Sciatic nerve (tissue), 2 donors: ENCODE data around the gene KLHL22. TPM values are rescaled to one million over a fixed set of nuclear protein-coding genes. Genes with fewer than 3 reads are reported as not detected.

Source experiments
- ATAC-seq: fragments of 200-7000 bp; cut with Tn5 transposase; one replicate; pipeline ENCODE4 v1.9.1; 2020; ENCODE audit warnings: mild to moderate bottlenecking, moderate library complexity
- DNase-seq: peaks from one replicate; pipeline ENCODE4 v3.0.0-alpha.2; 2020; ENCODE audit warnings: low spot score
- intact Hi-C: fragments of 100-400 bp; cut with DNase I; formaldehyde crosslinking; loops from one replicate; pipeline ENCODE4 v1.14.2; 2022
- total RNA-seq: library from RNA; stranded (reverse); fragmentation: NEBNext Ultra II Directional; extraction: Animal tissue kit (Norgen Biotek cat#: 25700); gene quantifications from one replicate; pipeline ENCODE4 v1.2.1, GENCODE V29; 2021
- donor health status: DM: no; HTN: no; CAD: no.
- donor health status: DM: no; HTN: no; CAD: no.

KLHL22 gene
- total RNA-seq, 1 donor from 2014 or later: 28.0 TPM

DNA sequence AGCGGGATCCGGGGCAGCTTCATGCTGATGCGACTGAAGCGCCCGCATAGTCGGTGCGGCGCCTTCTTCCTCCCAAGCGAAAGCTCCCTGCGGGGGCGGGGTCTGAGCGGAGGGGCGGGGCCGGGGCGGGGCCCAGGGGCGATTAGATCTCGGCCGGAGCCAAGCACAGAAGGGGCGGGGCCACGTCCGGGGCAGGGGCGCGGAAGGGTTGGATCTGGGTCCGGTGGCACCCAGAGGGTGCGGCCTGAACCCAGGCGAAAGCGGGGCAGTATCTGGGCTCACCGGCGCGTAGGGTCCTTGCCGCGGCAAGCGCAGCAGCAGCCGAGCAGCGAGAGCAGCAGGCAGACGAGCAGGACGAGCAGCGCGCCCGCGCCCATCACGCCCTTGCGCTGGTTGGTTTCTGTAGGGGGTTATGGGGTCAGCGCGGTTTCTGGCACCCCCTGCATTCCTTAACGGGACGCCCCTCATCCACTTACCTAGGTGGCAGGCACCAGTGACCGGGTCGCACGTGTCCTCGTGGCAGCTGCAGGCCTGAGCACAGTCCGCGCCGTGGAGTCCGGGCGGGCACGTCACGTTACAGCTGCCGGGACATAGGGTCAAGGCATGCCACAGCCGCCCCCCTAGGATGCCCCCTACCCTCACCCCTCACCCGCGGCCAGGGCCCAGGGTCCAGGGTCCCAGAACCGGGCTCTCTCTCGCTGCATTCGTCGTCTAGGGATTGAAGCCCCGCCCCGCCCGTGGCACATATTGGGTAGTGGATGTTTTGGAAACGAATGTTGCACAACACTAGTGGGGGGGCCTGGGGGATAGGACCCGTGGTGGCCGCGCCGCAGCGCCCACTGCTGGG lies 66.1 kb downstream of the KLHL22 start:
- ATAC-seq (peak; percentile 40), DNase-seq (peak; percentile 80)
- intact Hi-C loops: loop anchor here (10.0 kb wide), 2 partner anchors 65 to 145 kb away; partner anchors contain the start of gene KLHL22

DNA sequence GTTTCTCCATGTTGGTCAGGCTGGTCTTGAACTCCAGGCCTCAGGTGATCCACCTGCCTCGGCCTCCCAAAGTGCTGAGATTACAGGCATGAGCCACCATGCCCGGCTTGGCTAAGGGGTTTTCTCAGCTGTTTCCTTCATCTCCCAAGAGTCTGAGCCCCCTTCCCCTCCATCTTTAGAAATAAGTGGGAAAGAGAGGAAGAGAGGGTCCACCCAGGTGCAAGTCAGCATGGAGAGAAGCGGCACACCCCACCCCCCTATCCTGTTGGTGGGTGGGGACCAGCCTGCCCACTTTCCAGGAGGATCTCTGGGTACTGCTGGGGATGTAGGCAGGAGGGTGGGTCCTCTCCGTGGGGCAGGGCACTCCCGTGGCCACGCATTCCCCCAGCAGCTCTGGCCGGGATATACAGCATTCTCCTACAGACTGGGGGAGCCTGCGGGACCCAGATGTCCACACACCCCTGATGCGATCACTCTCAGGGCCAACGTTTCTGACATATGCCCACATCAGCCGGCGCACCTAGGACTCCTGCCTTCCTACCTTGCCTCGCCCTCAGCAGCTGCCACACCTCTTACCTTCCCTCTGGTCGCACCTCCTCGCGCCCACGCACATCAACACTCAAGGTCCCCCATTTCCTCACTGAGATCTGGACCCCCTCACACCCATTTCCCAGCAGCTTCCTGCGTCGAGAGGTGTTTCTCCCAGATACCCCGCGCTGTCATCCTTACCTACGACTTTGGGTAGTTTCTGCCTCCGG lies 66.9 kb downstream of the KLHL22 start:
- intact Hi-C loops: loop anchor here (10.0 kb wide), 2 partner anchors 66 to 146 kb away; partner anchors contain the start of gene KLHL22
- ATAC-seq (no peak), DNase-seq (peak; percentile 48)

- ATAC-seq (no peak), DNase-seq (peak; percentile 39)
- intact Hi-C loops: loop anchor here (10.0 kb wide), 2 partner anchors 67 to 147 kb away; partner anchors contain the start of gene KLHL22
These were observed 67.6 kb downstream of the KLHL22 start for GRCh38 chr22:20427945-20428417.

DNA sequence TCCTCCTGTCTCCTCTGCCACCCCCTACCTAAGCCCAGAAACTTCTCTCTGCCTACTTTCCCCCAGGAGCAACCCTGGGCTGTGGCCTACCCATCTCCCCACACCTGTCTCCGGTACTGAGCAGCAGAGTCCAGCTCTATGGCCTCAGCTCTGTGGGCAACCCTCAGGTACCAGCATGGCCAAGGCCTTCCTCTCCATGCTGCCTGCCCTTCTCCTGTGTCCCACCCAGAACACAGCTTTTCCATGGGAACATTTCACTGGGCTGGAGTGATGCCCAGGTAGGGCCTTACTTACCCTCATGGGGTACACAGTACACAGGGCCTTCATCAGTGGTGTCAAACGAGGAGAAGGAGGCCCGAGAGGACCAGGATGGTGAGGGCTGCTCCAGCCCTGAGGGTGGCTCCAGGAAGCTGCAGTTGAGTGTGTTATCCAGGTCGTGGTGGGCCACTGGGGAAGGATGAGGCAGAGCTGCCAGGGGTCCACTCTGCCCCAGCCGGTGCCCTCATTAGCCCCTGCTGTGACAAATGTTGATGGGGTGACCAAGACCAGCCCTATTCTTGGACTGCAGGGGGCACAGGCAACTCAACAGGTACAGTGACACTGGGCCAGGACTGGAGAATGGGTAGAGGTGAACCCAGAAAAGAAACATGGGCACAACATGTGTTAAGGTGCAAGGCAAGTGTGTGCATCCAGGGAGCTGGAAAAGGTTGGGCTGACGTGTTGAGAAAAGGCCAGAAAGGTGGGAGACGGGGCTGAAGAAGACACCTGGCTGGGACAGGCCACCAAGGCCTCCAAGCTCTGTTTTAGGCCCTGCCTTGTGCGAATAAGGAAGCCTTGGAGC lies 68.3 kb downstream of the KLHL22 start:
- intact Hi-C loops: loop anchor here (10.0 kb wide), 2 partner anchors 67 to 147 kb away; partner anchors contain the start of gene KLHL22
- DNase-seq (no peak), ATAC-seq (no peak)

- ATAC-seq (no peak), DNase-seq (no peak)
- intact Hi-C loops: loop anchor here (10.0 kb wide), 2 partner anchors 69 to 149 kb away; partner anchors contain the start of gene KLHL22
These were observed 69.4 kb downstream of the KLHL22 start for GRCh38 chr22:20426259-20426615.

- DNase-seq (no peak), ATAC-seq (no peak)
- intact Hi-C loops: loop anchor here (10.0 kb wide), 2 partner anchors 69 to 149 kb away; partner anchors contain the start of gene KLHL22
These were observed 69.9 kb downstream of the KLHL22 start for GRCh38 chr22:20425566-20426258.

GRCh38 chr22:20424932-20425565 lies 70.5 kb downstream of the KLHL22 start:
- no peak for ATAC-seq
- intact Hi-C loops: loop anchor here (5.0 to 10.0 kb wide), 3 partner anchors 32 to 150 kb away; partner anchors contain the start of gene KLHL22
- no peak for DNase-seq

GRCh38 chr22:20424568-20424931 lies 71.0 kb downstream of the KLHL22 start:
- peak; percentile 44 for ATAC-seq
- no peak for DNase-seq
- intact Hi-C loops: loop anchor here (5.0 to 10.0 kb wide), 3 partner anchors 33 to 150 kb away; partner anchors contain the start of gene KLHL22

DNA sequence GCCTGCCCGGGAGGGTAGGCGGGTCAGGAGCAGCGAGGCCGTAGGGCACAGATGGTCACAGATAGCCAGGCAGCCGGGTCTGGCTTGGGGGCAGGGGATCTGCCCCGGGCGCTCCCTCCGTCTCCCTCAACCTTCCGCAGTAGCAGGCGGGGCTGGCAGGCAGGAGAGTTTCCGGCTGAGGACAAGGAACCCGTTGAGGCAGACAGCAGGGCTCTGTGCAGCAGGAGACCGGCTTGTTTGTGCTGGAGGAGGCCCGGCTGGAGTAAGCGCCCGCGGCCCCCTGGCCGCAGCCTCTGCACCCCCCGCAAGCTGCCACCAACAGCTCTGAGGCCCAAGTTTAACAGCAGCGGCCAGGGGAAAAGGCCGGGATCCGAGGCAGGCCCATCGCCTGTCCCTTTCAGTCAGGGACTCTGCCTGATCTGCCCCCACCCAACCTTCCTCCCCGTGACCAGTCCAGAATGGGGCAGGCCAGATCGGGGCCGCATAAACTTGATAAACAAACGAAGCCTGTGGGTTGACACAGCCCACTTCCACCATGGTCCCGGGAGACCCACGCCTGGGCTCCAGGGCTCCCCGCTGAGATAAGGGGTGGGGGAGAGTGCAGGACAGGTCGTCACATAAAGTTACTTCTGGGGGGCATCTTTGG lies 71.6 kb downstream of the KLHL22 start:
- ATAC-seq: peak; percentile 66
- intact Hi-C loops: loop anchor here (5.0 to 10.0 kb wide), 3 partner anchors 33 to 151 kb away; partner anchors contain the start of gene KLHL22
- DNase-seq: no peak

GRCh38 chr22:20423008-20423905 lies 72.3 kb downstream of the KLHL22 start:
- peak; percentile 78 for DNase-seq
- intact Hi-C loops: loop anchor here (5.0 to 10.0 kb wide), 3 partner anchors 34 to 152 kb away; partner anchors contain the start of gene KLHL22

GRCh38 chr22:20422271-20423007 lies 73.2 kb downstream of the KLHL22 start:
- DNase-seq (no peak), ATAC-seq (peak; percentile 32)
- intact Hi-C loops: loop anchor here (5.0 to 10.0 kb wide), 3 partner anchors 35 to 152 kb away; partner anchors contain the start of gene KLHL22

More at GRCh38 chr22:20423008-20423905, 72.3 kb downstream of the KLHL22 start:
- peak; percentile 62 for ATAC-seq

DNA sequence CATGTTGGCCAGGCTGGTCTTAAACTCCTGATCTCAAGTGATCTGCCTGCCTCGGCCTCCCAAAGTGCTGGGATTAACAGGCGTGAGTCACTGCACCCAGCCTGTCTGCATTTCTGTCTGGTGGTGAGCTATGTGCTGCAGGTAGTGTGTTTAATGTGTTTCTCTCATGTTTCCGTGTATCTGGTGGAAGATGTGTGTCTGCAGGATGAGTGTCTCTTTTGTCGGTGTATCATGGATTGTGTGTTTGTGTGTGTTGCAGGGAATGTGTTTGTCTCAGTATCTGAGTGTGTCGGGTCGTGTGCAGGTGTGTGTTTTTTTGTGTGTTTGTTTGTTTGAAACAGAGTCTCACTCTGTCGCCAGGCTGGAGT lies 74.1 kb downstream of the KLHL22 start:
- DNase-seq: no peak
- ATAC-seq: no peak
- intact Hi-C loops: loop anchor here (5.0 to 10.0 kb wide), 3 partner anchors 36 to 153 kb away; partner anchors contain the start of gene KLHL22

DNA sequence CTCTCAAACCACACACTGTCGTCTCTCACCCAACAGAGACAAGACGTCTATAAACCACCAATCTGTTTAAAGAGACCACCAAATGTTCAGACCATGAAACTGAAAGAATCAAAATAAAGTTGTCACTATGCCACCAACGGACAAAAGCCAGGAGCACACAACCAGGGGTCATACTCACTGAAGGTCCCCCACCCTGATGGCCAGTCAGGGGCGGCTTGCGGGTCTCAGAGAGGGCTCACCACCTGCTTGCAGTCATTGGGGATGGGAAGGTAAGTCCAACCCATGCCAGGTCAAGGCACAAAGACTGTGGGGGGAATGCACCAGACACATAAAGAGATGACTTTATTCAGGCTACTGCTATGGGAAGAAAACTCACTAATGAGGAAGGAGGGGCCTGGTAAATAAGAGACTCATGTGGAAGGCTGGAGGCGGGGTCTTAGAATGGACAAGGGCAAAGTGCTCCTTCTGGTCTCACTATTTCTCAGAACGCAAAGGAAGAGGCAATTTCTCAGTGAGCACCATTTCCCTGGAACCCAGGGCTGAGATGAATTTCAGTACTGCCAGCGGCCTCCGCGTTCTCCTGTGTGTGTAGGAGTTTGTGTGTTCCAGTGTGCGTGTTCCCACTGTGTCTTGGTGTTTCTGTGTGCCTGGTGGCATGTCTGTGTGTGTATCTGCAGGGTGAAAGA lies 75.3 kb downstream of the KLHL22 start:
- intact Hi-C loops: loop anchor here (5.0 to 10.0 kb wide), 3 partner anchors 37 to 155 kb away; partner anchors contain the start of gene KLHL22
- DNase-seq: peak; percentile 49
- no peak for ATAC-seq

DNA sequence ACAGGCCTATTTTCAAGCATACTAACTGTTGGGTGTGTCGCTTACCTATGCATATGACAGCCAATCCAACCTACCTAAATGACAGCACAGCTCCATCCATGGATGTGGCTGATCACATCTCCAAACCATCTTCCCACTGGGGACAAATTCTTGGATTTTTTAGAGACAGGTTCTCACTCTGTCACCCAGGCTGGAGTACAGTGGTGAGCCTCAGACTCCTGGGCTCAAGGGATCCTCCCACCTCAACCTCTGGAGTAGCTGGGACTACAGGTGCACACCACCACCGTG lies 76.0 kb downstream of the KLHL22 start:
- ATAC-seq: no peak
- intact Hi-C loops: no loop called here
- peak; percentile 23 for DNase-seq
